ENCODE results near the gene ZNF511.

Gene ZNF511

GRCh38 chr10:133355991-133356390, 47.3 kb downstream of the ZNF511 start:
- DNase-seq = no peak

GRCh38 chr10:133356549-133357284, 48.0 kb downstream of the ZNF511 start:
- DNase-seq = no peak

GRCh38 chr10:133357285-133358161, 48.8 kb downstream of the ZNF511 start, which contains the start of gene FUOM:
Gene FUOM (minus strand): TSS chr10:133358019. CDS start chr10:133358007, 12 bp downstream.
- DNase-seq = peak; percentile 61

GRCh38 chr10:133358162-133358924, 49.6 kb downstream of the ZNF511 start:
- DNase-seq = no peak

- DNase-seq = no peak
Measured at GRCh38 chr10:133358925-133359310, 50.2 kb downstream of the ZNF511 start.

- no peak for DNase-seq
Measured at GRCh38 chr10:133359554-133359971, 50.8 kb downstream of the ZNF511 start.

GRCh38 chr10:133359972-133360610, 51.4 kb downstream of the ZNF511 start:
- no peak for DNase-seq

GRCh38 chr10:133361227-133361626, 52.5 kb downstream of the ZNF511 start:
- no peak for DNase-seq

GRCh38 chr10:133361773-133362441, 53.2 kb downstream of the ZNF511 start:
- no peak for DNase-seq
